ENCODE data around the gene CD22.

Gene CD22

GRCh38 chr19:35331551-35332214 is 2.7 kb downstream of the CD22 start:
- no peak overlapping the region for H3K9ac ChIP-seq (ENCODE audit: low read length in 2 of 2)
- no peak overlapping the region for H3K27ac ChIP-seq (ENCODE audit: low read length)
- no peak overlapping the region for H3K4me3 ChIP-seq (ENCODE audit: low read length in 2 of 2)
- H3K27me3 ChIP-seq (ENCODE audit: control insufficient read depth in 1 of 2, insufficient read depth in 2 of 2, low read length in 2 of 2) = peaks cover 7 to 19% of the 10 kb centered on the region in 2 donors
- no peaks in the 10 kb centered on the region for H3K4me1 ChIP-seq (ENCODE audit: control insufficient read depth, insufficient read depth, low read length)
- no peaks in the 10 kb centered on the region for H3K9me3 ChIP-seq (ENCODE audit: control insufficient read depth in 2 of 2, low read length in 2 of 2)
- no peaks in the 10 kb centered on the region for H3K36me3 ChIP-seq (ENCODE audit: control insufficient read depth in 2 of 2, insufficient read depth in 2 of 2, low read length in 2 of 2)

DNA sequence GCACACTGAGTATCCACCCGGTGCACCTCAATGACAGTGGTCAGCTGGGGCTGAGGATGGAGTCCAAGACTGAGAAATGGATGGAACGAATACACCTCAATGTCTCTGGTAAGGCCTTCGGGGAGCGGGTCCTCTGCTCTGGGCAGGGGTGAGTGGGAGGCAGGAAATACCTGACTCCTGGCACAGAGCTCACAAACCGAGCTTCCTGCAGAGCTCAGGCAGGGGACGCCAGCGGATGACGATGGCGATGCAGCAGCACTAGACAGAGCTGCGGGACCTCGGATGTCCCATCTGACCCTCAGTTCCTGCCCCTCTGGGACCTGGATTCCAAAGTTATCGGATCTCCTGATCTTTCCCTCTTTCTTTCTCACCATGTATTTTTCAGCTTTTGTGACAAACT is 3.8 kb downstream of the CD22 start:
- Histone ChIP-seq H3K27ac (ENCODE audit: low read length) (no peak overlapping the region), H3K4me3 (ENCODE audit: low read length in 2 of 2) (no peak overlapping the region), H3K27me3 (ENCODE audit: control insufficient read depth in 1 of 2, insufficient read depth in 2 of 2, low read length in 2 of 2) (peaks cover 7 to 19% of the 10 kb centered on the region in 2 donors)

GRCh38 chr19:35334144-35334753 is 5.3 kb downstream of the CD22 start:
- H3K36me3 ChIP-seq (ENCODE audit: control insufficient read depth in 2 of 2, insufficient read depth in 2 of 2, low read length in 2 of 2) = no peaks in the 10 kb centered on the region
- H3K27ac ChIP-seq (ENCODE audit: low read length) = no peak overlapping the region
- no peak overlapping the region for H3K4me3 ChIP-seq (ENCODE audit: low read length in 2 of 2)
- no peak overlapping the region for H3K9ac ChIP-seq (ENCODE audit: low read length in 2 of 2)
- no peaks in the 10 kb centered on the region for H3K9me3 ChIP-seq (ENCODE audit: control insufficient read depth in 2 of 2, low read length in 2 of 2)
- H3K27me3 ChIP-seq (ENCODE audit: control insufficient read depth in 1 of 2, insufficient read depth in 2 of 2, low read length in 2 of 2) = peaks cover 7 to 14% of the 10 kb centered on the region in 2 donors
- H3K4me1 ChIP-seq (ENCODE audit: control insufficient read depth, insufficient read depth, low read length) = no peaks in the 10 kb centered on the region

More for the DNA sequence above, 3.8 kb downstream of the CD22 start:
- Histone ChIP-seq H3K9me3 (ENCODE audit: control insufficient read depth in 2 of 2, low read length in 2 of 2) (no peaks in the 10 kb centered on the region), H3K36me3 (ENCODE audit: control insufficient read depth in 2 of 2, insufficient read depth in 2 of 2, low read length in 2 of 2) (no peaks in the 10 kb centered on the region), H3K4me1 (ENCODE audit: control insufficient read depth, insufficient read depth, low read length) (no peaks in the 10 kb centered on the region), H3K9ac (ENCODE audit: low read length in 2 of 2) (no peak overlapping the region)

DNA sequence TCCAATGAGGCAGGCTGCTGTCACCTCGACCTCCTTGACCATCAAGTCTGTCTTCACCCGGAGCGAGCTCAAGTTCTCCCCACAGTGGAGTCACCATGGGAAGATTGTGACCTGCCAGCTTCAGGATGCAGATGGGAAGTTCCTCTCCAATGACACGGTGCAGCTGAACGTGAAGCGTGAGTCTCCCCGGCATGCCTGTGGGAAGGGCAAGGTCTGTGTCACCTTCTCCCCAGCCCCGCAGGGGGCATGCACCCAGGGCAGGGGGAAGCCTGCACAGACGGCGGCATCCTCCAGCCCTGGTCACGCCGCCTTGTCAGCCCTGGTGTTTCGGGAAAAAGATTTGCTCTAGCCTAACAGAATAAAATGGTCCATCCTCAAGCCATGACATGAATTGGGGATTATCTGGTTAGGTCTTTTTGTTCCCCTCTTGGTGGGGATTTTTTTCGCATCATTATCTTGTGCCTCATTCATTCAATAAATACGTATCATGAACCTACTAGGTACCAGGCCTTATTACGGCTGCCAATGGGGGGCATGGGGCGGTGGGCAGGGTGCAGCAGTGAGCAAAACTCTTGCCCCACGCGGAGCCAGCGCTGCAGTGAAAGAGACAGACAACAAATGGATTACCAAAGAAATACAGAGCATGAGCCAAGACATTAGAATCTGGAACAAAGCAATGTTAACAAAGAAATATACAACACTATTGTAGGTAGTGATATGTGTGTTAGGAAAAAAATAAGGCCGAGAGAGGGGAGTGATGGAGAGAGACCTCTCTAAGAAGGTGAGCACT is 7.4 kb downstream of the CD22 start:
- Histone ChIP-seq H3K36me3 (ENCODE audit: control insufficient read depth in 2 of 2, insufficient read depth in 2 of 2, low read length in 2 of 2) (no peaks in the 10 kb centered on the region), H3K27ac (ENCODE audit: low read length) (no peak overlapping the region), H3K9ac (ENCODE audit: low read length in 2 of 2) (no peak overlapping the region), H3K27me3 (ENCODE audit: control insufficient read depth in 1 of 2, insufficient read depth in 2 of 2, low read length in 2 of 2) (peaks cover 4 to 10% of the 10 kb centered on the region in 2 donors), H3K4me1 (ENCODE audit: control insufficient read depth, insufficient read depth, low read length) (no peaks in the 10 kb centered on the region), H3K9me3 (ENCODE audit: control insufficient read depth in 2 of 2, low read length in 2 of 2) (no peaks in the 10 kb centered on the region), H3K4me3 (ENCODE audit: low read length in 2 of 2) (no peak overlapping the region)

- Histone ChIP-seq H3K36me3 (ENCODE audit: control insufficient read depth in 2 of 2, insufficient read depth in 2 of 2, low read length in 2 of 2) (no peaks in the 10 kb centered on the region), H3K4me3 (ENCODE audit: low read length in 2 of 2) (no peak overlapping the region), H3K9me3 (ENCODE audit: control insufficient read depth in 2 of 2, low read length in 2 of 2) (no peaks in the 10 kb centered on the region), H3K9ac (ENCODE audit: low read length in 2 of 2) (no peak overlapping the region), H3K4me1 (ENCODE audit: control insufficient read depth, insufficient read depth, low read length) (no peaks in the 10 kb centered on the region), H3K27me3 (ENCODE audit: control insufficient read depth in 1 of 2, insufficient read depth in 2 of 2, low read length in 2 of 2) (peaks cover 6 to 10% of the 10 kb centered on the region in 2 donors), H3K27ac (ENCODE audit: low read length) (no peak overlapping the region)
Measured at GRCh38 chr19:35337097-35337983, 8.4 kb downstream of the CD22 start.

DNA sequence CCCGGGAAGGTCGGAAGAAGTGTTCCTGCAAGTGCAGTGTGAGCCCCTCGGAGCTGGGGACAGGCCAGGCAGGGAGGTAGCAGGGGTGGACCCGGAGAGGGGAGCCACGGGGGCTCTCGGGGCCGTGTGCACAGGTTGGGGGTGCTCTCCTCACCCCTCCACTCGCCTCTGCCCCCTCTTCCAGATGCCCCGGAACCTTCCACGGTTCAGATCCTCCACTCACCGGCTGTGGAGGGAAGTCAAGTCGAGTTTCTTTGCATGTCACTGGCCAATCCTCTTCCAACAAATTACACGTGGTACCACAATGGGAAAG is 9.0 kb downstream of the CD22 start:
- Histone ChIP-seq H3K27ac (ENCODE audit: low read length) (no peak overlapping the region), H3K36me3 (ENCODE audit: control insufficient read depth in 2 of 2, insufficient read depth in 2 of 2, low read length in 2 of 2) (no peaks in the 10 kb centered on the region), H3K9ac (ENCODE audit: low read length in 2 of 2) (no peak overlapping the region), H3K9me3 (ENCODE audit: control insufficient read depth in 2 of 2, low read length in 2 of 2) (no peaks in the 10 kb centered on the region), H3K4me3 (ENCODE audit: low read length in 2 of 2) (no peak overlapping the region), H3K27me3 (ENCODE audit: control insufficient read depth in 1 of 2, insufficient read depth in 2 of 2, low read length in 2 of 2) (peaks cover 6% of the 10 kb centered on the region in 2 donors), H3K4me1 (ENCODE audit: control insufficient read depth, insufficient read depth, low read length) (no peaks in the 10 kb centered on the region)

GRCh38 chr19:35340431-35340830 is 11.4 kb downstream of the CD22 start:
- Histone ChIP-seq H3K36me3 (ENCODE audit: control insufficient read depth in 2 of 2, insufficient read depth in 2 of 2, low read length in 2 of 2) (no peaks in the 10 kb centered on the region), H3K27me3 (ENCODE audit: control insufficient read depth in 1 of 2, insufficient read depth in 2 of 2, low read length in 2 of 2) (peaks cover 3 to 6% of the 10 kb centered on the region in 2 donors), H3K27ac (ENCODE audit: low read length) (no peak overlapping the region), H3K9ac (ENCODE audit: low read length in 2 of 2) (no peak overlapping the region), H3K4me1 (ENCODE audit: control insufficient read depth, insufficient read depth, low read length) (no peaks in the 10 kb centered on the region), H3K4me3 (ENCODE audit: low read length in 2 of 2) (no peak overlapping the region), H3K9me3 (ENCODE audit: control insufficient read depth in 2 of 2, low read length in 2 of 2) (no peaks in the 10 kb centered on the region)

DNA sequence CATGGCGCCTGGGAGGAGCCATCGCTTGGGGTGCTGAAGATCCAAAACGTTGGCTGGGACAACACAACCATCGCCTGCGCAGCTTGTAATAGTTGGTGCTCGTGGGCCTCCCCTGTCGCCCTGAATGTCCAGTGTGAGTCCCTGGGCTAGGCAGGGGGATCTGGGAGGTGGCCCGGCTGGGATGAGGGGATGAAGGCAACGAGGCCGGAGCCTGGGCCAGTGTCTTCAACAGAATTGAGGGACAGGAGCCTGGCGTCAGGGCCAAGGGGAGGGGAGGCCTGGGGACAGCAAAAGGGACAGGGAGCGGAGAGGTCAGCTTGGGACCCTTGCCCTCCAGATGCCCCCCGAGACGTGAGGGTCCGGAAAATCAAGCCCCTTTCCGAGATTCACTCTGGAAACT is 12.0 kb downstream of the CD22 start:
- Histone ChIP-seq H3K9me3 (ENCODE audit: control insufficient read depth in 2 of 2, low read length in 2 of 2) (no peaks in the 10 kb centered on the region), H3K9ac (ENCODE audit: low read length in 2 of 2) (no peak overlapping the region), H3K27me3 (ENCODE audit: control insufficient read depth in 1 of 2, insufficient read depth in 2 of 2, low read length in 2 of 2) (peaks cover 3 to 6% of the 10 kb centered on the region in 2 donors), H3K4me3 (ENCODE audit: low read length in 2 of 2) (no peak overlapping the region), H3K4me1 (ENCODE audit: control insufficient read depth, insufficient read depth, low read length) (no peaks in the 10 kb centered on the region), H3K36me3 (ENCODE audit: control insufficient read depth in 2 of 2, insufficient read depth in 2 of 2, low read length in 2 of 2) (no peaks in the 10 kb centered on the region), H3K27ac (ENCODE audit: low read length) (no peak overlapping the region)

DNA sequence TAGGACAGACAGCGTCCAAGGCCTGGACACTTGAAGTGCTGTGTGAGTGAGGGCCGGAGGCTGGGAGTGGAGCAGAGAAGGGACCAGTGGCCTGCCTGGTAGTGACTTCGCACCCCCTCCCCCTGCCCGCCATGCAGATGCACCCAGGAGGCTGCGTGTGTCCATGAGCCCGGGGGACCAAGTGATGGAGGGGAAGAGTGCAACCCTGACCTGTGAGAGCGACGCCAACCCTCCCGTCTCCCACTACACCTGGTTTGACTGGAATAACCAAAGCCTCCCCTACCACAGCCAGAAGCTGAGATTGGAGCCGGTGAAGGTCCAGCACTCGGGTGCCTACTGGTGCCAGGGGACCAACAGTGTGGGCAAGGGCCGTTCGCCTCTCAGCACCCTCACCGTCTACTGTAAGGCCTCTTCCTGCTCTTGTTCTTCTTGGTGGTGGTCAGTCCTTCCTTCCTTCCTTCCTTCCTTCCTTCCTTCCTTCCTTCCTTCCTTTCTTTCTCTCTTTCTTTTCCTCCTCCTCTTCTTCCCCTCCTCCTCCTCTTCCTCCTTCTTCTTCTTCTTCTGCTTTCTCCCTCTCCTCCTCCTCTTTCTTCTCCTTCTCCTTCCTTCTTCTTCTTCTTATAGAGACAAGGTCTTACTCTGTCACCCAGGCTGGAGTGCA is 12.7 kb downstream of the CD22 start:
- no peak overlapping the region for H3K27ac ChIP-seq (ENCODE audit: low read length)
- no peaks in the 10 kb centered on the region for H3K9me3 ChIP-seq (ENCODE audit: control insufficient read depth in 2 of 2, low read length in 2 of 2)
- H3K36me3 ChIP-seq (ENCODE audit: control insufficient read depth in 2 of 2, insufficient read depth in 2 of 2, low read length in 2 of 2) = no peaks in the 10 kb centered on the region
- H3K4me3 ChIP-seq (ENCODE audit: low read length in 2 of 2) = no peak overlapping the region
- no peak overlapping the region for H3K9ac ChIP-seq (ENCODE audit: low read length in 2 of 2)
- peaks cover 3% of the 10 kb centered on the region in 2 donors for H3K27me3 ChIP-seq (ENCODE audit: control insufficient read depth in 1 of 2, insufficient read depth in 2 of 2, low read length in 2 of 2)
- no peaks in the 10 kb centered on the region for H3K4me1 ChIP-seq (ENCODE audit: control insufficient read depth, insufficient read depth, low read length)

DNA sequence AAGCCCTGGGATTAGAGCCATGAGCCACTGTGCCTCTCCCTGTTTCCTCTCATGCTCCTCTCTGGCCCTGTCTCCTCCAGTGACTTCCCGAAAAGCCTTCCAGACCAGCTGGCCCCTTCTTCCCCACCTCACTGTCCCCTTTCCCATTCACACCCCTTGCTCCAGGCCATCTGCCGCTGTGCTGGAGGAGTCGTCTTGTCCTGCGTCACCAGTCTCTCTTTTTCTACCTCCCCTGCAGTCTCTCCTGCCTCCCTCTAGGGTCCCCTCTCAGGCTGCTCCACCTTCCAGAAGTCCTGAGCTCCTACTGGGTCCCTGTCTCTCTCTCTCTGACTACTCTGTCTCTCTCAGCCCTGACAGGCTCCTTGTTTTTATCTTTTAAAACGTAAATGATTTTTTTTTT is 13.4 kb downstream of the CD22 start:
- H3K36me3 ChIP-seq (ENCODE audit: control insufficient read depth in 2 of 2, insufficient read depth in 2 of 2, low read length in 2 of 2) = no peaks in the 10 kb centered on the region
- H3K27ac ChIP-seq (ENCODE audit: low read length) = no peak overlapping the region
- no peak overlapping the region for H3K9ac ChIP-seq (ENCODE audit: low read length in 2 of 2)
- no peak overlapping the region for H3K4me3 ChIP-seq (ENCODE audit: low read length in 2 of 2)
- H3K4me1 ChIP-seq (ENCODE audit: control insufficient read depth, insufficient read depth, low read length) = no peaks in the 10 kb centered on the region
- H3K27me3 ChIP-seq (ENCODE audit: control insufficient read depth in 1 of 2, insufficient read depth in 2 of 2, low read length in 2 of 2) = peaks cover 3% of the 10 kb centered on the region in 2 donors
- H3K9me3 ChIP-seq (ENCODE audit: control insufficient read depth in 2 of 2, low read length in 2 of 2) = no peaks in the 10 kb centered on the region
